ENCODE measurements around the gene ULBP3. TPM values are rescaled to one million over a fixed set of nuclear protein-coding genes. Genes with fewer than 3 reads are reported as not detected.

ULBP3 gene
- total RNA-seq, 1 experiment from 2014 or later, result 8.1 TPM

DNA sequence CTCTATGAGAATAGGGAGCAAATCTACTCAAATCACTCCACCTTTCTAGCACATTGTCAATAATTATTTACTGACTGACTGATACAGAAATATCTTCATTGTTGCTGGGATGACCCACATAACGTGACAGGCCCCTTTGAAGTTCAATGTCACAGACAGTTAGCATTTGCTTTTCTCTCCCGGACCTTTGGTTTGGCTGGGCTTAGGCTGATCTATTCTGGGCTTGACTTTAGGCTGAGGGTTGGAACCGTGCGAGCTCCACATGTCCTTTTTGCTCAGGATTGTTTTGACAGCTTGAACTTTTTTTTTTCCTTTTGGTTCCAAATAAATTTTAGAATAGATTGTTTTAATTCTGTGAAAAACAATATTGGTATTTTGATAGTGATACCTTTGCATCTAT lies 12.0 kb downstream of the ULBP3 start:
- ChIA-PET POLR2A (no interaction called here), CTCF (no interaction called here)
- no peak for DNase-seq
- TF ChIP-seq CTCF (IDR thresholded peaks at IDR 0.05; ENCODE audit: insufficient read depth in 1 of 2, low read depth in 1 of 2, low read length in 1 of 2, severe bottlenecking in 1 of 2, unreplicated experiment in 1 of 2), result no peak
- H3K9me3 ChIP-seq, result no peaks in the 10 kb centered on the region
- Mint-ChIP-seq H3K4me3 (ENCODE audit: unreplicated experiment) (no peak overlapping the region), H3K27ac (ENCODE audit: unreplicated experiment) (no peak overlapping the region), H3K27me3 (ENCODE audit: insufficient read depth, unreplicated experiment) (peaks cover 45% of the 10 kb centered on the region), H3K4me1 (ENCODE audit: low read depth, unreplicated experiment) (no peaks in the 10 kb centered on the region), H3K9me3 (ENCODE audit: unreplicated experiment) (peaks cover 18% of the 10 kb centered on the region), H3K36me3 (ENCODE audit: insufficient read depth, unreplicated experiment) (no peaks in the 10 kb centered on the region)
- intact Hi-C loops (cut with micrococcal nuclease; ENCODE audit: unreplicated experiment), result no loop called here
- BruUV-seq (replicated peaks), result no TSS peak
- H3K36me3 ChIP-seq (ENCODE audit: control insufficient read depth, insufficient read depth, low read length), result no peaks in the 10 kb centered on the region
- no peaks in the 10 kb centered on the region for H3K4me1 ChIP-seq
- no peaks in the 10 kb centered on the region for H3K27me3 ChIP-seq (replicated peaks; ENCODE audit: control insufficient read depth, insufficient read depth, low read length)
- no peak overlapping the region for H3K4me3 ChIP-seq (ENCODE audit: low read depth, low read length)

GRCh38 chr6:150056156-150056555 lies 12.8 kb downstream of the ULBP3 start:
- no peaks in the 10 kb centered on the region for H3K9me3 ChIP-seq
- no peak overlapping the region for H3K4me3 Mint-ChIP-seq (ENCODE audit: unreplicated experiment)
- H3K27me3 Mint-ChIP-seq (ENCODE audit: insufficient read depth, unreplicated experiment), result peaks cover 45% of the 10 kb centered on the region
- H3K36me3 ChIP-seq (ENCODE audit: control insufficient read depth, insufficient read depth, low read length), result no peaks in the 10 kb centered on the region
- CTCF ChIA-PET, result no interaction called here
- no TSS peak for BruUV-seq (replicated peaks)
- H3K4me1 Mint-ChIP-seq (ENCODE audit: low read depth, unreplicated experiment), result no peaks in the 10 kb centered on the region
- POLR2A ChIA-PET, result no interaction called here
- no peak for TF ChIP-seq CTCF (IDR thresholded peaks at IDR 0.05; ENCODE audit: insufficient read depth in 1 of 2, low read depth in 1 of 2, low read length in 1 of 2, severe bottlenecking in 1 of 2, unreplicated experiment in 1 of 2)
- intact Hi-C loops (cut with micrococcal nuclease; ENCODE audit: unreplicated experiment), result no loop called here
- peaks cover 18% of the 10 kb centered on the region for H3K9me3 Mint-ChIP-seq (ENCODE audit: unreplicated experiment)
- no peak overlapping the region for H3K27ac Mint-ChIP-seq (ENCODE audit: unreplicated experiment)
- no peak for DNase-seq
- no peak overlapping the region for H3K4me3 ChIP-seq (ENCODE audit: low read depth, low read length)
- no peaks in the 10 kb centered on the region for H3K27me3 ChIP-seq (replicated peaks; ENCODE audit: control insufficient read depth, insufficient read depth, low read length)
- H3K36me3 Mint-ChIP-seq (ENCODE audit: insufficient read depth, unreplicated experiment), result no peaks in the 10 kb centered on the region
- H3K4me1 ChIP-seq, result no peaks in the 10 kb centered on the region

DNA sequence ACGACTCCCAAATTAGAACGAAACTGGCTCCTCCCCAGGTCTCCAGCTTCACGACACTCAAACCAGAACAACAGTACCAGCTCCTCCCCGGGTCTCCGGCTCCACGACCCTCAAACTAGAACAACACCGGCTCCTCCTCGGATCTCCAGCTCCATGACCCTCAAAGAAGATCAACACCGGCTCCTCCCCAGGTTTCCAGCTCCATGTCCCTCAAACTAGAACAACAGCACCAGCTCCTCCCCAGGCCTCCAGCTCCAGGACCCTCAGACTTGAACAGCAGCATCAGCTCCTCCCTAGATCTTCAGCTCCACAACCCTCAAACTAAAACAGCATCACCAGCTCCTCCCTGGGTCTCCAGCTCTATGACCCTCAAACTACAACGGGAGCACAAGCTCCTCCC lies 13.8 kb downstream of the ULBP3 start:
- no peak for DNase-seq
- H3K9me3 Mint-ChIP-seq (ENCODE audit: unreplicated experiment), result peaks cover 18% of the 10 kb centered on the region
- H3K4me3 ChIP-seq (ENCODE audit: low read depth, low read length), result no peak overlapping the region
- no peaks in the 10 kb centered on the region for H3K36me3 ChIP-seq (ENCODE audit: control insufficient read depth, insufficient read depth, low read length)
- H3K4me1 ChIP-seq, result no peaks in the 10 kb centered on the region
- TF ChIP-seq CTCF (IDR thresholded peaks at IDR 0.05; ENCODE audit: insufficient read depth in 1 of 2, low read depth in 1 of 2, low read length in 1 of 2, severe bottlenecking in 1 of 2, unreplicated experiment in 1 of 2), result no peak
- ChIA-PET CTCF (interaction anchor here (0.8 kb wide), 2 partner anchors 16 to 581 kb away, joined by 5 to 9 read pairs; no protein-coding TSS in a partner anchor), POLR2A (no interaction called here)
- BruUV-seq (replicated peaks), result no TSS peak
- no peaks in the 10 kb centered on the region for H3K36me3 Mint-ChIP-seq (ENCODE audit: insufficient read depth, unreplicated experiment)
- no peak overlapping the region for H3K27ac Mint-ChIP-seq (ENCODE audit: unreplicated experiment)
- H3K27me3 ChIP-seq (replicated peaks; ENCODE audit: control insufficient read depth, insufficient read depth, low read length), result no peaks in the 10 kb centered on the region
- H3K4me1 Mint-ChIP-seq (ENCODE audit: low read depth, unreplicated experiment), result no peaks in the 10 kb centered on the region
- no peaks in the 10 kb centered on the region for H3K9me3 ChIP-seq
- no peak overlapping the region for H3K4me3 Mint-ChIP-seq (ENCODE audit: unreplicated experiment)
- peaks cover 45% of the 10 kb centered on the region for H3K27me3 Mint-ChIP-seq (ENCODE audit: insufficient read depth, unreplicated experiment)
- intact Hi-C loops (cut with micrococcal nuclease; ENCODE audit: unreplicated experiment), result no loop called here

All from Caco-2 (cell line).